Measurements from ENCODE around the gene STK24. TPM values are rescaled to one million over a fixed set of nuclear protein-coding genes. Genes with fewer than 3 reads are reported as not detected.

STK24 gene
- total and polyA plus RNA-seq, 10 of the 15 experiments (the other 5 are each of a cell fraction or from before 2014, with no cell fraction given) = 7.5 to 115 (median 52.9) TPM

GRCh38 chr13:98432638-98433037 lies 144.3 kb downstream of the STK24 start:
- FAIRE-seq = no peak
- H3K27me3 ChIP-seq (replicated peaks in 1 of 2; ENCODE audit: control insufficient read depth in 2 of 2, insufficient read depth in 2 of 2, low read length in 1 of 2) = no peaks in the 10 kb centered on the region; a peak in 1 of 4 replicates
- H3K9ac ChIP-seq (ENCODE audit: control insufficient read depth, insufficient read depth, low read length) = no peak overlapping the region
- RAD21 ChIA-PET (ENCODE audit: unreplicated experiment) = no interaction called here
- POLR2A ChIA-PET = no interaction called here
- no peaks in the 10 kb centered on the region for H3K79me2 ChIP-seq (ENCODE audit: control insufficient read depth, insufficient read depth, low read length)
- H3K4me1 ChIP-seq (ENCODE audit: control insufficient read depth, insufficient read depth, low read length) = no peaks in the 10 kb centered on the region
- no peaks in the 10 kb centered on the region for H4K20me1 ChIP-seq (ENCODE audit: control insufficient read depth, insufficient read depth)
- H3K4me3 ChIP-seq = no peak overlapping the region
- BruUV-seq (replicated peaks) = no TSS peak
- intact Hi-C loops (cut with micrococcal nuclease; ENCODE audit: unreplicated experiment) (loop anchor here (5.0 kb wide), 1 partner anchor 575 kb away; no protein-coding TSS in a partner anchor), in situ Hi-C loops (cut with MboI) (no loop called here)
- ATAC-seq = no peak
- H3K4me2 ChIP-seq (ENCODE audit: control insufficient read depth, insufficient read depth) = no peak overlapping the region
- SMC1A ChIA-PET (ENCODE audit: uncharacterized antibody, unreplicated experiment) = interaction anchor here (1.1 kb wide), 1 partner anchor 238 kb away, joined by 3 read pairs; no protein-coding TSS in a partner anchor
- no peaks in the 10 kb centered on the region for H3K36me3 ChIP-seq (ENCODE audit: control insufficient read depth in 2 of 2, insufficient read depth in 2 of 2, low read length in 1 of 2)
- no peaks in the 10 kb centered on the region for H3K9me3 ChIP-seq (replicated peaks; ENCODE audit: control insufficient read depth, insufficient read depth, low read length)
- no peak for DNase-seq (ENCODE audit: low read depth, low spot score)
- WGBS (ENCODE audit: insufficient coverage, insufficient replicate concordance, low lambda C conversion rate, missing lambda C conversion rate) = 34% methylated on average over 11 of the region's 11 CpGs
- CTCF ChIA-PET = no interaction called here
- no peak overlapping the region for H2AFZ ChIP-seq (ENCODE audit: control insufficient read depth, low read depth, low read length)
- H3K27ac ChIP-seq (ENCODE audit: control insufficient read depth, insufficient read depth) = no peak overlapping the region
- no peak for TF ChIP-seq GATAD2B (conservative IDR thresholded peaks at IDR 0.05; ENCODE audit: low read depth)
- no peak for TF ChIP-seq CBX5 (IDR thresholded peaks at IDR 0.05; ENCODE audit: low read depth)
- TF ChIP-seq YBX1 (IDR thresholded peaks at IDR 0.05) = no peak
- no peak for TF ChIP-seq RB1 (IDR thresholded peaks at IDR 0.05; ENCODE audit: borderline replicate concordance)
- no peak for TF ChIP-seq CHD2 (IDR thresholded peaks at IDR 0.05; ENCODE audit: borderline replicate concordance, low read depth, low read length)
- no peak for TF ChIP-seq SMAD1 (IDR thresholded peaks at IDR 0.05; ENCODE audit: low read depth, partially characterized antibody)
- no peak for TF ChIP-seq CHD4 (IDR thresholded peaks at IDR 0.05)
- no peak for TF ChIP-seq MXI1 (IDR thresholded peaks at IDR 0.05; ENCODE audit: low read depth, low read length)
- TF ChIP-seq, protein P1, sequence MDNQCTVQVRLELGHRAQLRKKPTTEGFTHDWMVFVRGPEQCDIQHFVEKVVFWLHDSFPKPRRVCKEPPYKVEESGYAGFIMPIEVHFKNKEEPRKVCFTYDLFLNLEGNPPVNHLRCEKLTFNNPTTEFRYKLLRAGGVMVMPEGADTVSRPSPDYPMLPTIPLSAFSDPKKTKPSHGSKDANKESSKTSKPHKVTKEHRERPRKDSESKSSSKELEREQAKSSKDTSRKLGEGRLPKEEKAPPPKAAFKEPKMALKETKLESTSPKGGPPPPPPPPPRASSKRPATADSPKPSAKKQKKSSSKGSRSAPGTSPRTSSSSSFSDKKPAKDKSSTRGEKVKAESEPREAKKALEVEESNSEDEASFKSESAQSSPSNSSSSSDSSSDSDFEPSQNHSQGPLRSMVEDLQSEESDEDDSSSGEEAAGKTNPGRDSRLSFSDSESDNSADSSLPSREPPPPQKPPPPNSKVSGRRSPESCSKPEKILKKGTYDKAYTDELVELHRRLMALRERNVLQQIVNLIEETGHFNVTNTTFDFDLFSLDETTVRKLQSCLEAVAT (IDR thresholded peaks at IDR 0.05) = no peak
- no peak for TF ChIP-seq ESRRA (IDR thresholded peaks at IDR 0.05; ENCODE audit: low read length)
- TF ChIP-seq TCF3 (IDR thresholded peaks at IDR 0.05; ENCODE audit: borderline replicate concordance, insufficient read depth, low read depth, low read length) = no peak
- TF ChIP-seq ATF2 (IDR thresholded peaks at IDR 0.05; ENCODE audit: low read length) = no peak
